ENCODE results near the gene OR10V1.

- TF ChIP-seq REST (IDR thresholded peaks at IDR 0.05) (no peak), KDM1A (IDR thresholded peaks at IDR 0.05; ENCODE audit: low read depth) (no peak), NR3C1 (IDR thresholded peaks at IDR 0.05) (no peak), MAX (IDR thresholded peaks at IDR 0.05) (no peak), CTCF (IDR thresholded peaks at IDR 0.05) (no peak), TP53 (CRISPR knock-in tag; IDR thresholded peaks at IDR 0.05) (no peak), POLR2A (IDR thresholded peaks at IDR 0.05; ENCODE audit: low read length) (no peak), USF2 (IDR thresholded peaks at IDR 0.05) (no peak), RARB (CRISPR knock-in tag; IDR thresholded peaks at IDR 0.05) (no peak), MYC (IDR thresholded peaks at IDR 0.05; ENCODE audit: borderline replicate concordance, low read length) (no peak)
These were observed 16.2 kb upstream of the OR10V1 start for GRCh38 chr11:59729834-59730233.
